Hepatocyte (in vitro differentiated cells): ENCODE data around the gene CECR2. TPM values are rescaled to one million over a fixed set of nuclear protein-coding genes. Genes with fewer than 3 reads are reported as not detected.

ENCODE experiments used
- DNase-seq: peaks from one replicate; pipeline ENCODE4 v3.0.0-alpha.2; 2016; ENCODE audit warnings: low spot score
- H2AFZ ChIP-seq: fragments of 200-600 bp; sonication (generic); 2 replicates; pipeline ENCODE4 v1.6.0; 2016; ENCODE audit warnings: antibody characterized with exemption, mild to moderate bottlenecking
- H3K27ac ChIP-seq: fragments of 200-600 bp; sonication (generic); 2 replicates; pipeline ENCODE4 v1.5.1; 2016; ENCODE audit warnings: mild to moderate bottlenecking
- H3K27me3 ChIP-seq: fragments of 200-600 bp; sonication (generic); 2 replicates; pipeline ENCODE4 v1.6.1; 2016
- H3K36me3 ChIP-seq: fragments of 200-600 bp; sonication (generic); replicated peaks from 2 replicates; pipeline ENCODE4 v1.5.1; 2016; ENCODE audit warnings: low read depth; ENCODE audit not compliant: insufficient read depth
- H3K4me1 ChIP-seq: fragments of 200-600 bp; sonication (generic); 2 replicates; pipeline ENCODE4 v1.5.1; 2016; ENCODE audit warnings: mild to moderate bottlenecking, moderate library complexity; ENCODE audit not compliant: insufficient read depth
- H3K4me2 ChIP-seq: fragments of 200-600 bp; sonication (generic); 2 replicates; pipeline ENCODE4 v1.6.0; 2016
- H3K4me3 ChIP-seq: fragments of 200-600 bp; sonication (generic); 2 replicates; pipeline ENCODE4 v1.5.1; 2016; ENCODE audit warnings: mild to moderate bottlenecking
- H3K79me2 ChIP-seq: fragments of 200-600 bp; sonication (generic); 2 replicates; pipeline ENCODE4 v1.6.0; 2017; ENCODE audit warnings: mild to moderate bottlenecking
- H3K9me2 ChIP-seq: fragments of 200-600 bp; sonication (generic); replicated peaks from 2 replicates; pipeline ENCODE4 v1.6.0; 2017; ENCODE audit warnings: mild to moderate bottlenecking; ENCODE audit not compliant: insufficient read depth
- H3K9me3 ChIP-seq: fragments of 200-600 bp; sonication (generic); 2 replicates; pipeline ENCODE4 v1.5.1; 2016; ENCODE audit warnings: low read depth, mild to moderate bottlenecking
- H4K20me1 ChIP-seq: fragments of 200-600 bp; sonication (generic); 2 replicates; pipeline ENCODE4 v1.6.0; 2016; ENCODE audit warnings: mild to moderate bottlenecking; ENCODE audit not compliant: insufficient read depth, poor library complexity, severe bottlenecking
- EZH2 ChIP-seq: fragments of 200-600 bp; sonication (generic); IDR thresholded peaks from 2 replicates; pipeline ENCODE4 v1.6.1; 2016; ENCODE audit warnings: antibody characterized with exemption, mild to moderate bottlenecking, borderline replicate concordance
- EZH2phosphoT487 ChIP-seq: fragments of 200-600 bp; sonication (generic); IDR thresholded peaks from one replicate; pipeline ENCODE4 v1.6.1; 2018; ENCODE audit warnings: antibody characterized with exemption, mild to moderate bottlenecking, low read depth, moderate library complexity; ENCODE audit not compliant: unreplicated experiment, severe bottlenecking
- WGBS: methylation state at CpG from one replicate; pipeline ENCODE4 v1.1.6; 2016; ENCODE audit warnings: low lambda C conversion rate; ENCODE audit errors: missing lambda C conversion rate; 5-methylcytosine and 5-hydroxymethylcytosine counted together
- polyA plus RNA-seq: library from polyadenylated mRNA; unstranded; fragments of >200 nt; fragmentation: Nextera tagmentation; extraction: Ambion mirVana; gene quantifications from 2 replicates; pipeline ENCODE4 v1.2.1, GENCODE V29; 2016
- total RNA-seq: library from RNA; depleted of rRNA; stranded (reverse); fragments of >200 nt; gene quantifications from 2 replicates; pipeline ENCODE4 v1.2.3, GENCODE V29; 2014
- TF ChIP-seq, protein P1 (sequence below): fragments of 200-600 bp; sonication (generic); IDR thresholded peaks from 2 replicates; pipeline ENCODE4 v1.5.1; 2016; ENCODE audit warnings: antibody characterized with exemption, mild to moderate bottlenecking; ENCODE audit not compliant: poor library complexity

Gene CECR2
- total and polyA plus RNA-seq, 2 experiments from 2014 or later: 2.2 to 3.6 TPM

DNA sequence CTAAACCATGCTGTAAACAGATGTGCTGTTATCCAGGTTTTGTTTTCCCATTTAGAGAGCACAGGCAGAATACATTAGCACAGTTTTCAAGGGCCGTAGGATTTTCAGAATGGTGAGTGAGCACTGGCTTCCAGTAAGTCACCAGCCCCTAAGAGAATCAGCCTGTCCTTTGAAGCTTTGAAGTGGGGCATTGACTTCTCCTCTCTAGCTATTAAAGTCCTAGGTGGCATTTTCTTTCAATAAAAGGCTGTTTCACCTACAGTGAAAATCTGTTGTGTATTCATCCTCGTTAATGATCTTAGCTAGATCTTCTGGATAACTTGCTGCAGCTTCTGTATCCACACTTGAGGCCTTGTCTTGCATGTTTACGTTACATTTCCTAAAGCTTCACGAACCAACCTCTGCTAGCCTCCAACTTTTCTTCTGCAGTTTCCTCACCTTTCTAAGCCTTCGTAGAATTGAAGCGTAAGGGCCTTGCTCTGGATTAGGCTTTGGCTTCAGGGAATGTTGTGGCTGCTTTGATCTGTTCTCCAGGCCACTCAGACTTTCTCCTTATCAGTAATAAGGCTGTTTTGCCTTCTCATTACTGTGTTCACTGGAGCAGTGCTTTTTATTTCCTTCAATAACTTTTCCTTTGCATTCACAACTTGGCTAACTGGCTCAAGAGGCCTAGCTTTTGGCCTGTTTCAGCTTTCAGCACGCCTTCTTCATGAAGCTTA, 15.5 kb downstream of the CECR2 start:
- no peak overlapping the region for H2AFZ ChIP-seq
- TF ChIP-seq, protein P1, sequence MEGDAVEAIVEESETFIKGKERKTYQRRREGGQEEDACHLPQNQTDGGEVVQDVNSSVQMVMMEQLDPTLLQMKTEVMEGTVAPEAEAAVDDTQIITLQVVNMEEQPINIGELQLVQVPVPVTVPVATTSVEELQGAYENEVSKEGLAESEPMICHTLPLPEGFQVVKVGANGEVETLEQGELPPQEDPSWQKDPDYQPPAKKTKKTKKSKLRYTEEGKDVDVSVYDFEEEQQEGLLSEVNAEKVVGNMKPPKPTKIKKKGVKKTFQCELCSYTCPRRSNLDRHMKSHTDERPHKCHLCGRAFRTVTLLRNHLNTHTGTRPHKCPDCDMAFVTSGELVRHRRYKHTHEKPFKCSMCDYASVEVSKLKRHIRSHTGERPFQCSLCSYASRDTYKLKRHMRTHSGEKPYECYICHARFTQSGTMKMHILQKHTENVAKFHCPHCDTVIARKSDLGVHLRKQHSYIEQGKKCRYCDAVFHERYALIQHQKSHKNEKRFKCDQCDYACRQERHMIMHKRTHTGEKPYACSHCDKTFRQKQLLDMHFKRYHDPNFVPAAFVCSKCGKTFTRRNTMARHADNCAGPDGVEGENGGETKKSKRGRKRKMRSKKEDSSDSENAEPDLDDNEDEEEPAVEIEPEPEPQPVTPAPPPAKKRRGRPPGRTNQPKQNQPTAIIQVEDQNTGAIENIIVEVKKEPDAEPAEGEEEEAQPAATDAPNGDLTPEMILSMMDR: no peak
- TF ChIP-seq EZH2phosphoT487 (no peak), EZH2 (no peak)
- no peaks in the 10 kb centered on the region for H3K9me2 ChIP-seq
- 65% methylated on average over 7 of the region's 7 CpGs for WGBS
- H3K4me3 ChIP-seq: no peak overlapping the region
- no peaks in the 10 kb centered on the region for H3K36me3 ChIP-seq
- no peaks in the 10 kb centered on the region for H4K20me1 ChIP-seq
- peaks cover 10% of the 10 kb centered on the region for H3K4me1 ChIP-seq
- no peak for DNase-seq
- H3K9me3 ChIP-seq: peaks cover 5% of the 10 kb centered on the region
- H3K4me2 ChIP-seq: no peak overlapping the region
- peak overlapping the region; percentile 20 for H3K27ac ChIP-seq
- H3K79me2 ChIP-seq: peaks cover 86% of the 10 kb centered on the region
- no peaks in the 10 kb centered on the region for H3K27me3 ChIP-seq

DNA sequence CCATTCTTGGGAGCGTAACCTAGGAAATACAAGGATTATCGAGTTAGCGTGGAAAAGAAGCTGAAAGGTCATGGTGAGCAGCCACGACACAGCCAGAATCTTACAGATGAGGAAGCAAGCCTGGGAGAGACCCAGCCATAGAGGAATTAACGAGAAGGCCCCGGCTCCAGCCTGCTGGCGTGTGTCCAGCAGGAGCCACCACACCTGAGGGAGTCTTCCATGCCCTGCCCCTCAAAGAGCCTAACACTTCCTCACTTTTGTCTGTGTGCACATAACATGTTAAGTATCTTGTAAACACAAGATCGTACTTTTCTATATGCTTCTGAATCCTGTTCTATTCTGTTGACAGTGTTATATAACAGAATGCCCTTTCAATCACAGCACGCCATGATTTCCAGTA, 18.1 kb downstream of the CECR2 start:
- TF ChIP-seq EZH2phosphoT487 (no peak), EZH2 (no peak)
- TF ChIP-seq, protein P1: no peak
- Histone ChIP-seq H3K27me3 (no peaks in the 10 kb centered on the region), H4K20me1 (no peaks in the 10 kb centered on the region), H2AFZ (no peak overlapping the region), H3K9me3 (peaks cover 5% of the 10 kb centered on the region), H3K4me1 (no peaks in the 10 kb centered on the region), H3K27ac (no peak overlapping the region), H3K36me3 (no peaks in the 10 kb centered on the region), H3K4me3 (no peak overlapping the region), H3K4me2 (no peak overlapping the region), H3K9me2 (no peaks in the 10 kb centered on the region), H3K79me2 (peaks cover 80% of the 10 kb centered on the region)
- DNase-seq: no peak
- WGBS: 64% methylated on average over 9 of the region's 9 CpGs

DNA sequence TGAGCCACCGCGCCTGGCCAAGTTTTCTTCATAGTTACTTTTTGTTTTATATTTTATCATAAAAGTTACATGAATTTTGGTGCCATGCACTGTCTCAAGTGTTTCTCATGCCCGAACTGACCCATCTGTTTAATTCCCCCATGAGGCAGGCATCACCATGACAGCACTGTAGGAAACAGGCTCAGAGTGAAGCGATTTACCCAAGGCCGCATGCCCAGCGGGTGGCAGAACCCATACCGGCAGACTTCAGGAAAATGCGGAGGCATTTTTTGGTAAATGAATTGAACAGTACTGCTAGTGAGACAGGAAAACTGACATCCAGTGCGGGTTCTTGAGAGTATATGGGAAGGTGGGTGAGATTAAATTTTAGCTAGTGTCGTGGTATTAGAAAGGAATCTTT, 19.0 kb downstream of the CECR2 start:
- Histone ChIP-seq H3K9me2 (no peaks in the 10 kb centered on the region), H3K36me3 (no peaks in the 10 kb centered on the region), H2AFZ (no peak overlapping the region), H3K4me3 (no peak overlapping the region), H3K27me3 (no peaks in the 10 kb centered on the region), H3K4me2 (no peak overlapping the region), H3K4me1 (no peaks in the 10 kb centered on the region), H3K79me2 (peaks cover 74% of the 10 kb centered on the region), H3K27ac (no peak overlapping the region), H3K9me3 (peaks cover 5% of the 10 kb centered on the region), H4K20me1 (no peaks in the 10 kb centered on the region)
- WGBS: 95% methylated on average over 10 of the region's 10 CpGs
- DNase-seq: no peak
- TF ChIP-seq EZH2phosphoT487 (no peak), EZH2 (no peak)
- TF ChIP-seq, protein P1: no peak
